Tongue (tissue), 2 donors: Measurements from ENCODE around the gene RBM44. TPM values are rescaled to one million over a fixed set of nuclear protein-coding genes. Genes with fewer than 3 reads are reported as not detected.
"Not testable (repeated sequence)": the region's sequence is repeated elsewhere in the genome, so short reads cannot be mapped to it uniquely, and the experiment has no call there.

Experiments used
- DNase-seq: peaks from one replicate; pipeline ENCODE4 v3.0.0-alpha.2; 2015
- total RNA-seq: library from RNA; depleted of rRNA; stranded (reverse); fragments of >200 nt; gene quantifications from one replicate; pipeline ENCODE4 v1.2.3, GENCODE V29; 2014

Gene RBM44
- total RNA-seq, 1 donor from 2014 or later = 4.0 TPM

GRCh38 chr2:237854295-237854694 is 55.7 kb downstream of the RBM44 start:
- no peak for DNase-seq

DNA sequence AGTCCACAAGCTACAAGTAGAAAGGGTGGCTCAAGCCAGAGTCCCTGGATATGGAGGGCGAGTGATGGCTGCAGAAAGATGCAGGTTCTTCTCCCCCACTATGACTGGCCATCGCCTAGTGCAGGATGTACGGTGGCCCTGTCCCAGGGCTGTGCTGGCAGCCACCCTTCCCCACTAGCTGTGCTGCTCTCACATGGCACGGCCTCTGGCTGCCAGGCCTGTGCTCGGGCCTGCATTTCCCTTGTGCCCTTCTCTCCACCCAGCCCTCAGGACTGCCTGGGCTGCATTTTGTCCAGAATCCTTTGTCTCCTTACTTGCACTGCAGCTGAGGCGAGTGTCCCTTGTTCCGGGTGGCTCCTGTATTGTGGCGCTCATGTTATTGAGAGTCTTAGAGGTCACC is 59.2 kb downstream of the RBM44 start:
- no peak for DNase-seq

DNA sequence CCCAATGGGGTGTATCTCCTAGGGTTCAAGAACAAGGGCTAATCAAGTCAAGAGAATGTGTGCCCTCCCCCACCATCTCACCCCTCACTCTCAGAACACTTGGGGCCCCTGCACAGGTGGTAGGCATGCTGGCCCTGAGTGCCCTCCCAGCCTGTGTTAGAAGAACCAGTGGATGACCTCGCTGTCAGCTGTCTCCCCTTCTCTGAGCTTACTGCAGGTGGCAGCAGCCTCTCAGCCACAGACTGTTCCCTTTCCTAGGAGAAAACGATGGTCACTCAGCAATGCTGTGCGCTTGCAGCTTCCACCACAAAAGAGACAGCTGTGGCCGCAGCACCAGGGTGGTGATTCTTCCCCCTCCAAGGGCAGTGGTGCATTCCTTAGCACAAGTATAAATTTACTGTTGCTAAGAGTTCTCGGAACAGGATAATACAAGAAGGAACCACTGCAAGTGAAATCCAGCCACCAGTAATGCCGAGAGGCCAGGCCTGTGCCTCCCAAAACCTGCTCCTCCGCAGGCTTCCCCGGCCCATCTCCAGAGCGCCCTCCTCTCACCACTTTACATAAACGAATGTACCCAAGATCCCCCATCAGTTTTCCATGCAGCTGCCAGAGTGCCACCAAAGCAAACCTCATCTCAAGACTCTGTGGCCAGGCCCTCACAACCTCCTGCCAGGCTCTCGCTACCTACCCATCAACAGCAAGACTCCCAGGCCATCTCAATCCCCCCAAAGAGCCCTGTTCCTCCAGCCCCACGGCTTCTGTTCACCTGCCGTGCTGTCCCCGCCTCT is 59.9 kb downstream of the RBM44 start:
- DNase-seq = peak; percentile 88

DNA sequence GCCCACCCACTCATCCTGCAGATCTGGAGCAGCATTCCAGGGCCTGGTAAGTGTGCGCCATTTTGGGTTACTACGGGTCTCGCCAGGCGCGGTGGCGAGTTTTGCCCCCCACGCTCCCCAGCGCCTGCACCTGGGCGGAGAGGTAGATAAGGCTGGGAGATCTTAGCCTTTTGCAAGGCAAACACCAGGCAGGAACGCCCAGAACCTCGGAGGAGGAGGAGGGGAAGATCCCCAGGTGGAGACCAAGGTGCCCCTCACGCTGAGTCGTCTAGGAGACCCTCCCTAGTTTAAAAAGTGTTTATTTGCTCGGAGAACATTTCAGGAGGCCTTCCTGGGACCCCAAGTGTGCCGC is 60.5 kb downstream of the RBM44 start:
- DNase-seq = no peak

DNA sequence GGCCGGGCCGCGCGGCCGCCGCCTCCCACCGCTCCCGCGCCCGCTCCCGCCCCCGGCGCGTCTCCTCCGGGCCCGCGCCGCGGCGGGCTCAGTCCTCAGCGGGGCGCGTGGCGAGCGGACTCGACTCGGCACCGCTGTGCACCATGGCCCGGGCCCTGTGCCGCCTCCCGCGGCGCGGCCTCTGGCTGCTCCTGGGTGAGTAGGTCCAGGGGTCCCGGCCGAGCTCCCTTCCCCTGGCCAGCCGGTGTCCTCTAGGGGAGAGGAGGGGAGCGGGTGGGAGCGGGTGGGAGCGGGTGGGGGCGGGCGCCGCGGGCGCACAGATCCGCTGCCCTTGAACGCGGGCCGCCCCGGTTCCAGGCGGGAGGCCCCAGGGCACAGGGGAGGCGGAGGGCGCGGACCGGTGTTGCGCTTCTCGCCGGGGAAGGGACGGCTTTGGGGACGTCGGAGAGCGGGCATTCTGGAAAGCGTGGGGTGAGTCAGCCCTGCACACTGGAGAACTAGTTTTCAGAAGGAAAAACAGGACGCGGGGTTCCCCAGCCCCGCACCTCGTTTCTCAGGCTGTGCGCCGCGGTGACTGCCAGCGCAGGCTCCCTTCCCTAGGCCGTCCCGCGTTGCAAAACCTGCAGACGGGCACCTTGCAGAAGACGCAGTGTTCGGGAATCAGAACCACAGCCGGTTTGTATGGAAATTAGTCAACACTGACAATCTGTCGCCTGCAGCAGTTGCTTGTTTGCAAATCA is 61.1 kb downstream of the RBM44 start, which contains the start of gene RAMP1:
Gene RAMP1 (plus strand): TSS at position 91 of the 740 bp plus-strand sequence. CDS start 53 bp downstream, at position 144.
- peak; percentile 24 for DNase-seq

- no peak for DNase-seq
These were observed 61.8 kb downstream of the RBM44 start for GRCh38 chr2:237860273-237860935.

GRCh38 chr2:237861875-237862527 is 63.4 kb downstream of the RBM44 start:
- DNase-seq = no peak

- no peak for DNase-seq
These were observed 63.9 kb downstream of the RBM44 start for GRCh38 chr2:237862528-237862895.

DNA sequence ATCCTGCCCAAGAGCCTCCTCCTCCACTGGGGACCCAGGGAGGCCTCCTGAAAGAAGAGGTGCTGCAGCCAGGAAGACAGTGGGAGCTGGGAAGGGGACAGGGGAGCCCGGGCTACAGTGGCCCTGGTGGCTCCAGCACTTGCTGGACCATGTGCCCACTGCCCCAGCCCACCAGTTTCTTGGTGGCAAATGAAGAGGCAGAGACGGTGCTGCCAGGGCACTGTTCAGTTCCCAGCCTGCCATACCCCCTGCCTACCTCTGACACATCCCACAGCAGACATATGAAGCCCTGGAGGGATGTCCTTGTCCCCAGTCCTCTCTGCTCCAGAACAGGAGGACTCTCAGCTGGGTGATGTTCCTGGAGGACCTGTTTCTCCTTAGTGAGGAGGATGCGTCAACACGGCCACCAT is 64.5 kb downstream of the RBM44 start:
- DNase-seq = no peak

- DNase-seq = no peak
These were observed 65.3 kb downstream of the RBM44 start for GRCh38 chr2:237863689-237864443.

DNA sequence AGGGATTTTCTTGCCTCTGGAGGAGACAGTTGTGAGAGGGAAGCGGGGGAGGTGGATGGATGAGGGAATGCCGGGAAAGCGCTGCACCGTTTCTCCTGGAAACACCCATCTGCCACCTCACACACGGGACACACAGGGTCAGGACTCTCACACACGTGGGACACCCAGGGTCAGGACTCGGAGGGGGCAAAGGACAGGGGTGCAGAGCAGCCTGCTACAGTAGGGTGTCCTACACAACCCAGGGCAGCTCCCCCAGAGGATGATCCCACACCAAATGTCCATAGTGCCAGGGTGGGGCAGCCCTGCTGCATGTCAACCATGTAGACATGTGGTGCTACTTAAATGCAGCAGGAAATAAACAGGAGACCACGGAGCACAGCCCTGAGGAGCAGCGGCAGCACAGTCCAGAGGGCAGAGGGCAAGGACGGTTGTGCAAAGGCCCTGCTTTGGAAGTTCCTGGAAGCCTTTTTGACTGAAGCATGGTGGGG is 65.9 kb downstream of the RBM44 start:
- no peak for DNase-seq

GRCh38 chr2:237864940-237865622 is 66.5 kb downstream of the RBM44 start:
- DNase-seq = peak; percentile 28

DNA sequence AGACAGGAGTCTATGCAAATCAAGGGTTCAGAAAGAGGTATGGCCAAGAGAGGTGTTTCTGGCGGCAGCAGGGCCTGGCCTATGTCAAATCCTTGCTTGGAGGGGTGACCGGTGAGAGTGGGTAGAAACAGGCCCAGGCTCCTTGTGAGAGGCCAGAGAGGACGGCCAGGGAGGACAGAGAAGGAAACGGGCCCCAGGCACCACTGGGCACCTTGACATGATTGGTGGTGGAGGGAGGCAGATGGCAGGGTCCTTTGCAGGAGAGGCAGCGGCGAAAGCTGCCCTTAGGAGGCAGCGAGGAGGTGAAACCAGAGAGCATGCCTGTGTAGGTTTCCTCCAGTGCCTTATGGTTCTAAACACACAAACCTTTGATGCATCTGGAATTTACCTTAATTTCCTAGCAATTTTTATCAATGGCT is 67.1 kb downstream of the RBM44 start:
- DNase-seq = no peak

DNA sequence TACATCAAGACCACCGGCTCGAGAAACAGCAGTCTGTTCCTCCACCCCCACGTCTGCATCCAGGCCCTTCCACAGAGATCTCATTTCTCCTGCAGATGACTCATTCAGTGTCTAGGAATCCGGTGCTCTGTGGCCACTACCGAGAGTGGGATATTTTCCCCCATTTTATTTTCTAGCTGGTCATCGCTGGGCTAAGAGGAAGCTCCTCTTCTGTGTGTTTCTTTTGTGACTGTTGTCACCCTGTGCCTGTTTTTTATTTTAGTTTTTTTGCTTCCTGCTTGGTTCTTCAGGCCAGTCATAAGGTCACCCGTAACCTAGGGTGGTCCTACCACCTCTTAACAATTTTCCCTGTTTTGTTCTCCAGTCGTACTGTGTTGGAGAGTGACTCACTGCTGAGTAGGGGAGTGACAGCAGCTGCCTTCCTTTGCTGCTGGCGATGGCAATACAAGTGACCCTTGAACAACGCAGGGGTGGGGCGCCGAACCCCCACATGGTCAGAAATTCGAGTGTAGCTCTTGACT is 67.6 kb downstream of the RBM44 start:
- no peak for DNase-seq

- no peak for DNase-seq
These were observed 68.9 kb downstream of the RBM44 start for GRCh38 chr2:237867465-237867864.

- not testable (repeated sequence) for DNase-seq
These were observed 69.5 kb downstream of the RBM44 start for GRCh38 chr2:237868074-237868473.

GRCh38 chr2:237868631-237869342 is 70.2 kb downstream of the RBM44 start:
- no peak for DNase-seq

DNA sequence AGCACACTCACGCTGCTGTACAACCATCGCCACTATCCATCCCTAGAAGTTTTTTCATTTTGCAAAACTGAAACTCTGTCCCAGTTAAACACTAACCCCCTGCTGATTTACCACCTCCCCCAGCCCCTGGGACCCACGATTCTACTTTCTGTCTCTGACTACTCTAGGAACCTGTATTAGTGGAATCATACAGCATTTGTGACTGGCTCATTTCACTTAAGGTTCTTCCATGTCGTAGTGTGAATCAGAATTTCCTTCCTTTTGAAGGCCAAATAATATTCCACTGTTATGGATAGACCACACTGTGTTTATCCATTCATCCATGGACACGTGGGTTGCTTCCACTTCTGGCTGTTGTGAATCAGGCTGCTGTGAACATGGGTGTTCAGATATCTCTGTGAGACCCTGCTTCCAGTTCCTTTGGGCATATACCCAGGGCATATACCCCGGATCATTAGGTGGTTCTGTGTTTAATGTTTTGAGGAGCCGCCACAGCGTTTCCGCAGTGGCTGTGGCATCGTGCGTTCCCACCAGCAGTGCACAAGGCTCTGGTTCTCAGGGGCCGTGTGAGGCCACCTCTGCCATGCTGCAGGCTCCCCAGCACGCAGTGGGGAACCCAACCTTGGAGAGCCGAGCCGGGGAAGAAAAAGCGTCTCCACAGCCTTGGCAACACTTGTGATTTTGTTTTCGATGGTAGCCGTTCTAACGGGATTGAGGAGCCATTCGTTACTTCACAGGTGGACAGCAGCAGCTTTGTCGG is 70.9 kb downstream of the RBM44 start:
- DNase-seq = no peak

DNA sequence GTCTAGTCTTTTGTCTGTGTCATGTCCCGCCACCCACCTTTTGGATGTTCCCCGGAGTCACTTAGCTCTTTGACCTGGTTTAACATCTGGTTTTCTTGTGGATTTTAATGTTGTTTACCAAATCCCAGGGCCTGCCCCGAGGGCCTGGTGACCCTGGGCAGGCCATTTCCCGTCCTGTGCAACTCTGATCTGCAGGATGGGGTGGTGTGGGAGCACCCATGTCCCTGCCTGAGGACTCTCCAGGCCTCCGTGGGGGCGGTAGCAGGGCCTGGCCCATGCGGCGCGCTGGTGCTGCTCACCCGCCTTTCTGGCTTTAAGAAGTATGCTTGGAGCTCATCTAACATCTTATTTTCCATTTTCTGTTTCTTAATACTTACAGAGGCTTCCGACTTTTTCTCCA is 71.5 kb downstream of the RBM44 start:
- no peak for DNase-seq
